AG10803 (cell line): ENCODE data around the gene WEE2.

Experiments
- DNase-seq: peaks from one replicate; pipeline ENCODE4 v3.0.0; 2010; ENCODE audit warnings: low read depth
- H3K4me3 ChIP-seq: 2 replicates; pipeline ENCODE4 v1.5.1; 2011; ENCODE audit warnings: mild to moderate bottlenecking, low read length, control low read depth
- CTCF ChIP-seq: conservative IDR thresholded peaks from 2 replicates; pipeline ENCODE4 v1.5.1; 2011; ENCODE audit warnings: mild to moderate bottlenecking, low read length, control low read depth, inconsistent platforms

Gene WEE2

GRCh38 chr7:141704741-141705140, 3.4 kb upstream of the WEE2 start:
- H3K4me3 ChIP-seq: no peak overlapping the region
- DNase-seq: no peak
- no peak for TF ChIP-seq CTCF

- no peak for DNase-seq
These were observed 1.7 kb upstream of the WEE2 start for GRCh38 chr7:141706239-141707064.

GRCh38 chr7:141709318-141709717, 1.2 kb downstream of the WEE2 start:
- no peak for DNase-seq
- TF ChIP-seq CTCF: no peak
- H3K4me3 ChIP-seq: no peak overlapping the region

More at GRCh38 chr7:141706239-141707064, 1.7 kb upstream of the WEE2 start:
- TF ChIP-seq CTCF: no peak
- no peak overlapping the region for H3K4me3 ChIP-seq

GRCh38 chr7:141709749-141710148, 1.6 kb downstream of the WEE2 start:
- no peak for TF ChIP-seq CTCF
- no peak for DNase-seq
- no peak overlapping the region for H3K4me3 ChIP-seq

- no peak overlapping the region for H3K4me3 ChIP-seq
- TF ChIP-seq CTCF: no peak
- DNase-seq: no peak
These were observed 2.1 kb downstream of the WEE2 start for GRCh38 chr7:141710301-141710700.

GRCh38 chr7:141712603-141713255, 4.6 kb downstream of the WEE2 start:
- no peak for TF ChIP-seq CTCF
- H3K4me3 ChIP-seq: no peak overlapping the region
- no peak for DNase-seq

- H3K4me3 ChIP-seq: no peak overlapping the region
- no peak for TF ChIP-seq CTCF
- no peak for DNase-seq
These were observed 5.7 kb downstream of the WEE2 start for GRCh38 chr7:141713890-141714289.
